ENCODE measurements around the gene C3.
"Not testable (repeated sequence)": the region's sequence is repeated elsewhere in the genome, so short reads cannot be mapped to it uniquely, and the experiment has no call there.

C3 gene

DNA sequence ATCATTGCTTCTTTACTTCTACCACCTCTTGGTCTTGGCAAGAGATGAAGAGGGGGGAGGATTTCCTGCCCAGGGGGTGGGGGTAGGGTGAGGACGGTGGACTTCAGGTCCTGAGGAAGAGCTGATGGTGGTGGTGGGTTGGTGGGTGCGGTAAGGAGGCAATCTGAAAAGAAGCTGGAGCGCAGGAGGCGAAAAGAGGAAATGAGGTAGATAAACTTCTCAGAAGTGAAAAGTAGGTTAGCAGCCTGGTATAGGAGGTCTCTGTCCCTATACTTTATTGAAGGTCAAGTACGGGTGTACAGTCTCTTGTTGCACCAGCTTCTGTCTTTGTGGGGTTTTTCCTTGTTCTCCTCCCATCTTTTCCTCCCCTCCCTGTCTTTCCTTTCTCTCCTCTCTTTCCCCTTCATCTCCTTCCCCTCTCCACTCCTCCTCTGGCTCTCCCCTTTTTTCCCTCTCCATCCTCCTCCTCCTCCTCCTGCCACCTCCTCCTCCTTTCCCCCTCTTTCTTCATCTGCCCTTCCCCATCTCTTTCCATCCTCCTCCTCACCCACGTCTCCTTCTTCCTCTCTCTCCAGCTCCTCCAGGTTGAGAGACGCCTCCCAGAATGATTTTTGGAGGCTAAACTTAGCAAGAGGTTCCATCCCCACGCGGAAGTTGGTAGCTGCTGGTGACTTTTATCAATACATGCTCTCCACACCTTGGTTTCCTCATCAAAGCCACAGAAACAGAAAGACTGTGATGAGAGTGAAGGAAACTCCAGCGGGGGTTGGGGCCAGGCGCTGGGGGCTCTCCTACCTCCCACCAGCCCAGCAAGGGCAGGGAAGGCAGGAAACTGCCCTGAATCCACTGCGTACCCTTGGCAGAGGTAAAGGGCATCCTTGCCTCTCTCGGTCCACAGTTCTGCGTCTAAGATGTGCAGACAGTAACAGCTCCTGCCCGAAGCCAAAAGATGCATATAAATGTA lies 65.8 kb downstream of the C3 start:
- TF ChIP-seq, protein P1, sequence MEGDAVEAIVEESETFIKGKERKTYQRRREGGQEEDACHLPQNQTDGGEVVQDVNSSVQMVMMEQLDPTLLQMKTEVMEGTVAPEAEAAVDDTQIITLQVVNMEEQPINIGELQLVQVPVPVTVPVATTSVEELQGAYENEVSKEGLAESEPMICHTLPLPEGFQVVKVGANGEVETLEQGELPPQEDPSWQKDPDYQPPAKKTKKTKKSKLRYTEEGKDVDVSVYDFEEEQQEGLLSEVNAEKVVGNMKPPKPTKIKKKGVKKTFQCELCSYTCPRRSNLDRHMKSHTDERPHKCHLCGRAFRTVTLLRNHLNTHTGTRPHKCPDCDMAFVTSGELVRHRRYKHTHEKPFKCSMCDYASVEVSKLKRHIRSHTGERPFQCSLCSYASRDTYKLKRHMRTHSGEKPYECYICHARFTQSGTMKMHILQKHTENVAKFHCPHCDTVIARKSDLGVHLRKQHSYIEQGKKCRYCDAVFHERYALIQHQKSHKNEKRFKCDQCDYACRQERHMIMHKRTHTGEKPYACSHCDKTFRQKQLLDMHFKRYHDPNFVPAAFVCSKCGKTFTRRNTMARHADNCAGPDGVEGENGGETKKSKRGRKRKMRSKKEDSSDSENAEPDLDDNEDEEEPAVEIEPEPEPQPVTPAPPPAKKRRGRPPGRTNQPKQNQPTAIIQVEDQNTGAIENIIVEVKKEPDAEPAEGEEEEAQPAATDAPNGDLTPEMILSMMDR (IDR thresholded peaks at IDR 0.05; ENCODE audit: control insufficient read depth, insufficient read depth, low read depth, low read length, missing control alignments) = no peak
- no peak for DNase-seq (ENCODE audit: low read depth)
- H3K4me3 ChIP-seq (ENCODE audit: control insufficient read depth, low read depth, low read length) = no peak overlapping the region

DNA sequence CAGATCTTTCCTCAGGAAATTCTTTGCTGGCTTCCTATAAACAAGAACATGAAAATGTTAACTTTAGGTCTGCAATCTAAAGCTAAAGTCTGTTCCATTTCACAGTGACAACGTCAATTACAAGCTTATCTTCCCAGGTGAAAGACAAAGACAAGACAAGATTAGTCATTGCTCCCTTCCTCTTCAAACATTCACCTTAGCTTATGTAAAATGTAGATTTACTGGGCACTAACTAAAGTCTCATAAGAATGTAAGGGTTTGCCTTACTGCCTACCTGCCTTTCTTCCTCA lies 67.7 kb downstream of the C3 start:
- TF ChIP-seq, protein P1 (IDR thresholded peaks at IDR 0.05; ENCODE audit: control insufficient read depth, insufficient read depth, low read depth, low read length, missing control alignments) = no peak
- no peak for DNase-seq (ENCODE audit: low read depth)

DNA sequence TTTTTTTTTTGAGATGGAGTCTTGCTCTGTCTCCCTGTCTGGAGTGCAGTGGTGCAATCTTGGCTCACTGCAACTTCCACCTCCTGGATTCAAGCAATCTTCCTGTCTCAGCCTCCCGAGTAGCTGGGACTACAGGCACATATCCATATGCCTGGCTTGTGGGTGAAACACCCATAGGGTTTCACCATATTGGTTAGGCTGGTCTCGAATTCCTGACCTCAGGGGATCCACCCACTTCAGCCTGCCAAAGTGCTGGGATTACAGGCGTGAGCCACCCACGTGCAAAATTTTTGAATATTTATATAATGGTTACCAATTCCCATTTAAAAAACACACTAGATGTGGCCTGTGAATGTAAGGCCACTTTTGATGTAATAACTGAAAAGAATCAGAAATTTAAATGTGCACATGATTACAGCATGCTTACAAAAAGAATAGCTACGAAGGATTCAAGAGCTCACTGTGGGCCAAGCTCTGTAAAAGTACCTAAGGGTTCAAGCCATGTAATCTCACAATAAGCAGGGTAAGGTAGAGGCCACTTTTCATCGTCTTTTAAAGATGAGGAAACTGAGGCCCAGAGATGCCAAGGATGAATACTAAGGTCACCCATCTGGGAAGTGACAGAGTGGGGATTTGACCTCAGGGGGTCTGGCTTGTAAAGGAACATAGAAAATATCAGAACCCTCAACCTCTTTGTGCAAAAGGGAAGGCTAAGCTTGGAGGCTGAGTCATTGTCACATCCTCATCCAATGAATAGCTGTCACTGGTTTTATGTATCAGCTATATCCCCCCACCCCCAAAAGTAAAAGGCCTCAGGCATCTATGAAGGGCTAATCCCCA lies 68.3 kb downstream of the C3 start:
- no peak for DNase-seq (ENCODE audit: low read depth)
- TF ChIP-seq, protein P1 (IDR thresholded peaks at IDR 0.05; ENCODE audit: control insufficient read depth, insufficient read depth, low read depth, low read length, missing control alignments) = no peak
- no peak overlapping the region for H3K4me3 ChIP-seq (ENCODE audit: control insufficient read depth, low read depth, low read length)

More for the DNA sequence above, 67.7 kb downstream of the C3 start:
- no peak overlapping the region for H3K4me3 ChIP-seq (ENCODE audit: control insufficient read depth, low read depth, low read length)

DNA sequence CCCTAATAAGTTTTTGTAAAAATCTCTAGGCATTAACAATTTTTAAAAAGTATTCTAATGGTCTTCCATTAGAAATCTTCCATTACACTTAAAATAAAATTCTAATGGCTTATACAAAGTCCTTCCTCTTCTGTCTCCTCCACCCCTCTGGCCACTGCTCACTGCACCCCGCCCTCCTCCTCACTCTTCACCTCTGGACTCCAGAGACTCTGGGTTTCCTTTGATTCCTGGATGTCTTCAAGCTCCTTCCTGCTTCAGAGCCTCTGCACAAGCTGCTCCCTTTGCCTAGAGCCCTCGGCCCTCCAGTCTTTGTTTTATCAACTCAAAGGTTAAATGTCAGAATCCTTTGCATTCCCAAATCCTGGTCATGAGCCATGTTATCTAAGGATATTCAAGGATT lies 71.3 kb downstream of the C3 start:
- DNase-seq (ENCODE audit: low read depth) = no peak
- no peak overlapping the region for H3K4me3 ChIP-seq (ENCODE audit: control insufficient read depth, low read depth, low read length)
- TF ChIP-seq, protein P1 (IDR thresholded peaks at IDR 0.05; ENCODE audit: control insufficient read depth, insufficient read depth, low read depth, low read length, missing control alignments) = no peak

DNA sequence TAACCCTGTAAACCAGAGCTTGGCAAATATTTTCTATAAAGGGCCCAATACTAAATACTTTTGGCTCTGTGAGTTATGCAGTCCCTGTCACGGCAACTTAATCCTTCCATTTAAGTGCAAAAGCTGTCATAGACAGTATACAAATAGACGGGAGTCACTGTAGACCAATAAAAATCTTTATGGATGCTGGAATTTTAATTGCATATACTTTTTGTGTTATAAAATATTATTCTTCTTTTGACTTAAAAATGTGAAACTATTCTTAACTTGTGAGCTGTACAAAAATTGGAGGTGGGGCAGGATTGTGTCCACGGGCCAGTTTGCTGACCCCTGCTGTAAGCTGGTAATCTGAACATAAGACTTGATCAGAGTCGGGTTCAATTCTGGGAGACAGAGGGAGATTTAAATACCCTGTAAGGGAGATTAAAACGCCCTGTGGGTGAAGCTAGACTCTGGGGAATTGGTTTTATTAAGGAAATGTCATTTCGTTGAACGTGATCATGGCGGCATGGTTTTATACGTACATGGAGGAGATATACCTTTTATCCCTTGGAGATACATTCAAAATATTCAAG lies 72.2 kb downstream of the C3 start:
- DNase-seq (ENCODE audit: low read depth) = no peak
- no peak overlapping the region for H3K4me3 ChIP-seq (ENCODE audit: control insufficient read depth, low read depth, low read length)
- TF ChIP-seq, protein P1 (IDR thresholded peaks at IDR 0.05; ENCODE audit: control insufficient read depth, insufficient read depth, low read depth, low read length, missing control alignments) = no peak

DNA sequence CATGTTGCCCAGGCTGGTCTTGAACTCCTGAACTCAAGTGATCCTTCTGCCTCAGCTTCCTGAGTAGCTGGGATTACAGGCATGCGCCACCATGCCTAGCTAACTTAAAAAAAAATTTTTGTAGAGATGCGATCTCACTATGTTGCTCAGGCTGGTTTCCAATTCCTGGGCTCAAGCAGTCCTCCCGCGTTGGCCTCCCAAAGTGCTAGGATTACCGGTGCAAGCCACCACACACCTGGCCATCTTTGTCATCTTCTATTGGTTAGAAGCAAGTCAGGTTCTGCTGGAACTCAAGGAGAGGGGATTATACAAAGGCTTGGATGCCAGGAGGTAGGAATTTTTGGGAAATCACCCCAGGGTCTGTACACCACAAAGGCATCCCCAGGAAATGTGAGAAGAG lies 75.7 kb downstream of the C3 start:
- no peak overlapping the region for H3K4me3 ChIP-seq (ENCODE audit: control insufficient read depth, low read depth, low read length)
- TF ChIP-seq, protein P1 (IDR thresholded peaks at IDR 0.05; ENCODE audit: control insufficient read depth, insufficient read depth, low read depth, low read length, missing control alignments) = no peak
- no peak for DNase-seq (ENCODE audit: low read depth)

DNA sequence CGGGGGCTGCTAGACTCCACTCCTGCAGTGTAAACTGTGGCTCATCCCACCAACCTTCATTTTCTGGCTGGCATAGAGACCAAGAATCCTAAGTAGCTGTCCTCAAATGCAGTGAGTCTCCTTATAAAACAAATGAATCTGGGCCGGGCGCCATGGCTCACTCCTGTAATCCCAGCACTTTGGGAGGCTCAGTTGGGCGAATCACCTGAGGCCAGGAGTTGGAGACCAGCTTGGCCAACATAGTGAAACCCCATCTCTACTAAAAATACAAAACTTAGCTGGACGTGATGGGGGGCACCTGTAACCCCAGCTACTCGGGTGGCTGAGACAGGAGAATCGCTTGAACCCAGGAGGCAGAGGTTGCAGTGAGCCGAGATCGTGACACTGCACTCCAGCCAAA lies 80.1 kb downstream of the C3 start:
- not testable (repeated sequence) for DNase-seq (ENCODE audit: low read depth); H3K4me3 ChIP-seq (ENCODE audit: control insufficient read depth, low read depth, low read length)
